TTC549 (cell line): Measurements from ENCODE around the gene NDUFB7.
"Not testable (repeated sequence)": the region's sequence is repeated elsewhere in the genome, so short reads cannot be mapped to it uniquely, and the experiment has no call there.

Experiments used
- FAIRE-seq: peaks from 2 replicates; lab custom pipeline; 2012; peaks lifted over from hg19 to GRCh38; lab: Jason Lieb, UNC

The NDUFB7 gene

GRCh38 chr19:14570864-14571527 is 870 bp downstream of the NDUFB7 start:
- no peak for FAIRE-seq

GRCh38 chr19:14567079-14567478 is 4.8 kb downstream of the NDUFB7 start:
- FAIRE-seq: no peak

GRCh38 chr19:14566712-14567077 is 5.2 kb downstream of the NDUFB7 start:
- no peak for FAIRE-seq

GRCh38 chr19:14565765-14566711 is 5.8 kb downstream of the NDUFB7 start:
- no peak for FAIRE-seq

- FAIRE-seq: no peak
These were observed 6.6 kb downstream of the NDUFB7 start for GRCh38 chr19:14565298-14565679.

- FAIRE-seq: not testable (repeated sequence)
These were observed 7.1 kb downstream of the NDUFB7 start for GRCh38 chr19:14564652-14565297.

GRCh38 chr19:14563989-14564651 is 7.7 kb downstream of the NDUFB7 start:
- FAIRE-seq: no peak

- FAIRE-seq: no peak
These were observed 8.3 kb downstream of the NDUFB7 start for GRCh38 chr19:14563590-14563926.

GRCh38 chr19:14562660-14563589 is 8.9 kb downstream of the NDUFB7 start:
- no peak for FAIRE-seq

GRCh38 chr19:14561847-14562351 is 10.0 kb downstream of the NDUFB7 start:
- FAIRE-seq: no peak

GRCh38 chr19:14561249-14561648 is 10.6 kb downstream of the NDUFB7 start:
- FAIRE-seq: no peak

GRCh38 chr19:14560776-14561108 is 11.1 kb downstream of the NDUFB7 start:
- FAIRE-seq: no peak

GRCh38 chr19:14559916-14560775 is 11.7 kb downstream of the NDUFB7 start:
- no peak for FAIRE-seq

- FAIRE-seq: no peak
These were observed 13.3 kb downstream of the NDUFB7 start for GRCh38 chr19:14558370-14559066.

GRCh38 chr19:14556662-14557188 is 15.1 kb downstream of the NDUFB7 start:
- no peak for FAIRE-seq

- FAIRE-seq: no peak
These were observed 15.8 kb downstream of the NDUFB7 start for GRCh38 chr19:14555918-14556661.

- FAIRE-seq: no peak
These were observed 17.5 kb downstream of the NDUFB7 start for GRCh38 chr19:14554382-14554812.

GRCh38 chr19:14553939-14554243 is 18.0 kb downstream of the NDUFB7 start:
- no peak for FAIRE-seq
